ENCODE data around the gene BEX3.

Gene BEX3
- long read RNA-seq = 0 reads

DNA sequence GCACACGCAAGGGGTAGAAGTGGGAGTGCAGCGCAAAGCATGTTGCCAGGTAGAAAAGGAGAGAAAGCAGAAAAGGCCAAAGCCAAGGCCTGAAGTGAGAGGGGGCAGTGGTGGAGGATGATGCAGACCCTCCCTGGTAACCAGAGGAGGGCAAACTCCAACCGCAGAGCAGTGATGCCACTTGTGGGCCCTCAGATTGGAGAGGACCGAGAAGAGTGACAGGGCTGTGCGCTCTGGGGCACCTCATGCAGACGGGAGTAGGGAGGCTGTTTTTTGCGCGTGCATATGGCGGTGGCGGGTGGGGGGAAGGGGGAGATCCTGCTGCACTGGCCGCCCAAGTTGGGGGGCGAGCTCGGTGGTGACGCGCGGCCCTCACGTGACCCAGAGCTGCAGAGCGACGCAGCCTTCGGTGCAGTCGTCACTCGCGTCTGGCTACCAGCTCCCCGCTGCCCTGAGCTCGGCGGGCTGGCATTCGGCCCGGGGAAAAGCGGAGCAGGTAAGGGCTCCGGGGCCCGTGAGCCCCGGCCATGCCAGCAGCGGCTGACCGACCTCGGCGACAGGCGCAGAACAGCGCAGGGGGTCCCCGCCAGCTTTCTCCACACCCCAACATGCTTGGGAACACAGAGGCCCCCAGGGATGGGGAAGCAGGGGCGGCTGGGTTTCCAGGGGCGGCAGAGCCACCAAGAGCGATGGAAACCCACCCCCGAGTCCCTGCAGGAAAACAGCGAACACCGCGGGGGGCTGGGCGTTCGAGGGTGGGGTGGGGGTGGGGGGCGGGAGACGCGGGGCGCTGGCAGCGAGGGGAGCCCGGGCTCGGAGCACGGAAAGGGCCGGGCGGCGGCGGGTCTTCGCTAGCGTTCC is at the start of gene BEX3:
TSS of gene BEX3 (plus strand) at position 421 of the 861 bp plus-strand sequence. CDS start 984 bp downstream, outside the sequence.
- TF ChIP-seq SPI1 (IDR thresholded peaks at IDR 0.05; ENCODE audit: borderline replicate concordance, low read depth) (no peak), GABPA (IDR thresholded peaks at IDR 0.05; ENCODE audit: low read depth) (no peak), POLR2AphosphoS5 (IDR thresholded peaks at IDR 0.05; ENCODE audit: low read depth) (no peak)
- TF ChIP-seq, protein P1, sequence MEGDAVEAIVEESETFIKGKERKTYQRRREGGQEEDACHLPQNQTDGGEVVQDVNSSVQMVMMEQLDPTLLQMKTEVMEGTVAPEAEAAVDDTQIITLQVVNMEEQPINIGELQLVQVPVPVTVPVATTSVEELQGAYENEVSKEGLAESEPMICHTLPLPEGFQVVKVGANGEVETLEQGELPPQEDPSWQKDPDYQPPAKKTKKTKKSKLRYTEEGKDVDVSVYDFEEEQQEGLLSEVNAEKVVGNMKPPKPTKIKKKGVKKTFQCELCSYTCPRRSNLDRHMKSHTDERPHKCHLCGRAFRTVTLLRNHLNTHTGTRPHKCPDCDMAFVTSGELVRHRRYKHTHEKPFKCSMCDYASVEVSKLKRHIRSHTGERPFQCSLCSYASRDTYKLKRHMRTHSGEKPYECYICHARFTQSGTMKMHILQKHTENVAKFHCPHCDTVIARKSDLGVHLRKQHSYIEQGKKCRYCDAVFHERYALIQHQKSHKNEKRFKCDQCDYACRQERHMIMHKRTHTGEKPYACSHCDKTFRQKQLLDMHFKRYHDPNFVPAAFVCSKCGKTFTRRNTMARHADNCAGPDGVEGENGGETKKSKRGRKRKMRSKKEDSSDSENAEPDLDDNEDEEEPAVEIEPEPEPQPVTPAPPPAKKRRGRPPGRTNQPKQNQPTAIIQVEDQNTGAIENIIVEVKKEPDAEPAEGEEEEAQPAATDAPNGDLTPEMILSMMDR (IDR thresholded peaks at IDR 0.05; ENCODE audit: insufficient read depth, low read length) = no peak
- TF ChIP-seq, protein P2, sequence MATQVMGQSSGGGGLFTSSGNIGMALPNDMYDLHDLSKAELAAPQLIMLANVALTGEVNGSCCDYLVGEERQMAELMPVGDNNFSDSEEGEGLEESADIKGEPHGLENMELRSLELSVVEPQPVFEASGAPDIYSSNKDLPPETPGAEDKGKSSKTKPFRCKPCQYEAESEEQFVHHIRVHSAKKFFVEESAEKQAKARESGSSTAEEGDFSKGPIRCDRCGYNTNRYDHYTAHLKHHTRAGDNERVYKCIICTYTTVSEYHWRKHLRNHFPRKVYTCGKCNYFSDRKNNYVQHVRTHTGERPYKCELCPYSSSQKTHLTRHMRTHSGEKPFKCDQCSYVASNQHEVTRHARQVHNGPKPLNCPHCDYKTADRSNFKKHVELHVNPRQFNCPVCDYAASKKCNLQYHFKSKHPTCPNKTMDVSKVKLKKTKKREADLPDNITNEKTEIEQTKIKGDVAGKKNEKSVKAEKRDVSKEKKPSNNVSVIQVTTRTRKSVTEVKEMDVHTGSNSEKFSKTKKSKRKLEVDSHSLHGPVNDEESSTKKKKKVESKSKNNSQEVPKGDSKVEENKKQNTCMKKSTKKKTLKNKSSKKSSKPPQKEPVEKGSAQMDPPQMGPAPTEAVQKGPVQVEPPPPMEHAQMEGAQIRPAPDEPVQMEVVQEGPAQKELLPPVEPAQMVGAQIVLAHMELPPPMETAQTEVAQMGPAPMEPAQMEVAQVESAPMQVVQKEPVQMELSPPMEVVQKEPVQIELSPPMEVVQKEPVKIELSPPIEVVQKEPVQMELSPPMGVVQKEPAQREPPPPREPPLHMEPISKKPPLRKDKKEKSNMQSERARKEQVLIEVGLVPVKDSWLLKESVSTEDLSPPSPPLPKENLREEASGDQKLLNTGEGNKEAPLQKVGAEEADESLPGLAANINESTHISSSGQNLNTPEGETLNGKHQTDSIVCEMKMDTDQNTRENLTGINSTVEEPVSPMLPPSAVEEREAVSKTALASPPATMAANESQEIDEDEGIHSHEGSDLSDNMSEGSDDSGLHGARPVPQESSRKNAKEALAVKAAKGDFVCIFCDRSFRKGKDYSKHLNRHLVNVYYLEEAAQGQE (IDR thresholded peaks at IDR 0.05; ENCODE audit: insufficient replicate concordance, low read depth) = no peak
- DNase-seq (ENCODE audit: low read depth in 1 of 2, low spot score in 1 of 2) = no peak
- H3K27me3 ChIP-seq (ENCODE audit: insufficient read depth, poor library complexity, severe bottlenecking) = peaks cover 12% of the 10 kb centered on the region
- H3K4me3 ChIP-seq (replicated peaks; ENCODE audit: insufficient read depth, low read length) = no peak within 1 kb of the TSS
- H3K27ac ChIP-seq (replicated peaks) = no peak within 1 kb of the TSS

DNA sequence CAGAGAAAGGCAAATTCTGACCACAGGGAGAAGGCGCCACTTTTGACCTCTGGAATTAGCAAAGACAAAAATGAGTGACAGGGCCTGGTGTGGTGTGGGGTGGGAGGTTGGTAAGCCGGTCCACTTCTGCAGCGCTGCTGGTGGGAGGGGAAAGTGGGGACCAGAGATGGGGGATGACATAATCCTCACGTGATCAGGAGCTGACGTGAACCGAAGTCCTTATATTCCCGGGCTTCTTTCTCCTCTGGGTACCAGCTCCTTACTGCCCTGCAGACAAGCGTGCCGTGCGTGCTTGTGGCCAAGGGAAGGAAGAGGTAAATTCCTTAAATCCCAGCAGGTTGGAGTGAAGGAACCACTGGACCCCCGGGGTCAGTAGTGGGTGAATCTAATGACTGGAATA is 46.3 kb upstream of the BEX3 start, which contains the start of gene TCEAL7:
TSS of gene TCEAL7 (plus strand) at position 249 of the 400 bp plus-strand sequence. CDS start 1,165 bp downstream, outside the sequence.
- Histone ChIP-seq H3K4me3 (replicated peaks; ENCODE audit: insufficient read depth, low read length) (no peak within 1 kb of the TSS), H3K27ac (replicated peaks) (no peak within 1 kb of the TSS), H3K27me3 (ENCODE audit: insufficient read depth, poor library complexity, severe bottlenecking) (peaks cover 19% of the 10 kb centered on the region)
- no peak for DNase-seq (ENCODE audit: low read depth in 1 of 2, low spot score in 1 of 2)
- TF ChIP-seq, protein P2 (IDR thresholded peaks at IDR 0.05; ENCODE audit: insufficient replicate concordance, low read depth) = no peak
- TF ChIP-seq GABPA (IDR thresholded peaks at IDR 0.05; ENCODE audit: low read depth) (no peak), SPI1 (IDR thresholded peaks at IDR 0.05; ENCODE audit: borderline replicate concordance, low read depth) (no peak), POLR2AphosphoS5 (IDR thresholded peaks at IDR 0.05; ENCODE audit: low read depth) (no peak)
- TF ChIP-seq, protein P1 (IDR thresholded peaks at IDR 0.05; ENCODE audit: insufficient read depth, low read length) = no peak

DNA sequence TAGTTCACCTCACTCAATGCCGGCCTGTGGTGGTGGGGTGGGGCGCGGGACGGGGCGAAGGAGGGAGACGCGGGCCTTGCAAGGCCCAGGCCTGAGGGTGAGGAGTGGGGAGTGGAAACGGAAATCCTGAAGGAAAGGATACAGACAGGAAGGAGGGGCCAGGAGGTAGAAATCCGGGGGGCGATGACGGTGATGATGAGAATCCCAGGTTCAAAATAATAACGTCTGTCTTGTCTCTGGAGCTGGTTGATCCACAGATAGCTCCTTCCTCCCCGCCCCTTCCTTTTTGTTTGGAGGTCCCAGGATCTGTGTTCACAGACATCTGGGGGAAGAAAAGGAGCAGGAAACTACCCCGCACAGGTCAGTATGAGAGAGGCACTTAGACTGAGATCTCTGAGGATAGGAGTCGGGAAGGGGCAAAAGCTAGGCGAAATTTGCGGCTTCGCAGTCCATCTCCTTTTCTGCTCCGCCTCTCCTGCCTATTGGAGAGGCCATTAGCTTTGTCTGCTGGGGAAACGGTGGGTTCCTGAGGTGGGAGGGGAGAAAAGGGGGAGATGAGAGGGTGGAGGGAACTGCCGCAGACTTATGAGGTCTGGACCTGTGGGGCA is 45.6 kb upstream of the BEX3 start:
- no peak overlapping the region for H3K4me3 ChIP-seq (replicated peaks; ENCODE audit: insufficient read depth, low read length)
- H3K27me3 ChIP-seq (ENCODE audit: insufficient read depth, poor library complexity, severe bottlenecking) = peaks cover 19% of the 10 kb centered on the region
- TF ChIP-seq POLR2AphosphoS5 (IDR thresholded peaks at IDR 0.05; ENCODE audit: low read depth) (no peak), GABPA (IDR thresholded peaks at IDR 0.05; ENCODE audit: low read depth) (no peak), SPI1 (IDR thresholded peaks at IDR 0.05; ENCODE audit: borderline replicate concordance, low read depth) (no peak)
- TF ChIP-seq, protein P1 (IDR thresholded peaks at IDR 0.05; ENCODE audit: insufficient read depth, low read length) = no peak
- TF ChIP-seq, protein P2 (IDR thresholded peaks at IDR 0.05; ENCODE audit: insufficient replicate concordance, low read depth) = no peak
- H3K27ac ChIP-seq (replicated peaks) = no peak overlapping the region
- no peak for DNase-seq (ENCODE audit: low read depth in 1 of 2, low spot score in 1 of 2)
